GM12874 (cell line): Measurements from ENCODE around the gene KBTBD7.

Experiments used
- CTCF ChIP-seq: IDR thresholded peaks from 2 replicates; pipeline ENCODE4 v1.5.1; 2011; ENCODE audit warnings: low read depth, mild to moderate bottlenecking, control low read depth, low read length, moderate library complexity; ENCODE audit not compliant: insufficient read depth

The KBTBD7 gene

GRCh38 chr13:41196011-41196410 is 1.6 kb upstream of the KBTBD7 start:
- TF ChIP-seq CTCF = no peak

GRCh38 chr13:41193469-41193868 is 900 bp downstream of the KBTBD7 start:
- no peak for TF ChIP-seq CTCF

- TF ChIP-seq CTCF = no peak
Measured at GRCh38 chr13:41188584-41188983, 5.8 kb downstream of the KBTBD7 start.

- TF ChIP-seq CTCF = no peak
Measured at GRCh38 chr13:41186481-41186880, 7.9 kb downstream of the KBTBD7 start.

- no peak for TF ChIP-seq CTCF
Measured at GRCh38 chr13:41182231-41182630, 12.1 kb downstream of the KBTBD7 start.

- TF ChIP-seq CTCF = no peak
Measured at GRCh38 chr13:41179593-41180250, 14.6 kb downstream of the KBTBD7 start.

GRCh38 chr13:41178040-41178439 is 16.3 kb downstream of the KBTBD7 start:
- no peak for TF ChIP-seq CTCF
